Fibroblast of lung (primary cell): ENCODE data around the gene NFYC. TPM values are rescaled to one million over a fixed set of nuclear protein-coding genes. Genes with fewer than 3 reads are reported as not detected.

ENCODE experiments used
- DNase-seq, 2 donors: peaks; one replicate each; pipeline versions ENCODE4 v3.0.0 to v3.0.0-alpha.2; 2010; ENCODE audit warnings: low read depth in 2 of 2
- H2AFZ ChIP-seq: 2 replicates; pipeline ENCODE4 v1.5.1; 2012; ENCODE audit warnings: low read length, control low read depth, inconsistent platforms
- H3K27ac ChIP-seq: 2 replicates; pipeline ENCODE4 v1.5.1; 2011; ENCODE audit warnings: low read length, control low read depth; ENCODE audit not compliant: insufficient read depth
- H3K27me3 ChIP-seq: 2 replicates; pipeline ENCODE4 v1.5.1; 2011; ENCODE audit warnings: mild to moderate bottlenecking, low read length; ENCODE audit not compliant: control insufficient read depth, insufficient read depth
- H3K36me3 ChIP-seq: 2 replicates; pipeline ENCODE4 v1.5.1; 2011; ENCODE audit warnings: low read length; ENCODE audit not compliant: control insufficient read depth, insufficient read depth
- H3K4me1 ChIP-seq: 2 replicates; pipeline ENCODE4 v1.5.1; 2011; ENCODE audit warnings: low read length; ENCODE audit not compliant: control insufficient read depth, insufficient read depth; ENCODE audit errors: extremely low read depth
- H3K4me2 ChIP-seq: 2 replicates; pipeline ENCODE4 v1.5.1; 2011; ENCODE audit warnings: low read length, control low read depth; ENCODE audit not compliant: insufficient read depth; ENCODE audit errors: extremely low read depth
- H3K4me3 ChIP-seq, 4 experiments: fragments of 200-600 bp in 1 of 4; sonication (generic) in 1 of 4; replicated peaks in 1 of 4; 2 replicates each; pipeline ENCODE4 v1.5.1; 2011 to 2016; ENCODE audit warnings: low read length in 4 of 4, low read depth in 3 of 4, mild to moderate bottlenecking in 3 of 4, control low read depth in 2 of 4, inconsistent platforms in 1 of 4, mixed read lengths in 1 of 4; ENCODE audit not compliant: insufficient read depth in 1 of 4; ENCODE audit errors: control extremely low read depth in 1 of 4
- H3K79me2 ChIP-seq: 2 replicates; pipeline ENCODE4 v1.5.1; 2012; ENCODE audit warnings: mild to moderate bottlenecking, low read length, inconsistent platforms; ENCODE audit not compliant: control insufficient read depth, insufficient read depth
- H3K9ac ChIP-seq: 2 replicates; pipeline ENCODE4 v1.5.1; 2011; ENCODE audit warnings: mild to moderate bottlenecking, low read length, control low read depth; ENCODE audit not compliant: insufficient read depth
- H3K9me3 ChIP-seq: 2 replicates; pipeline ENCODE4 v1.5.1; 2012; ENCODE audit warnings: low read depth, low read length; ENCODE audit not compliant: control insufficient read depth, insufficient read depth
- H4K20me1 ChIP-seq: 2 replicates; pipeline ENCODE4 v1.5.1; 2011; ENCODE audit warnings: low read length; ENCODE audit not compliant: control insufficient read depth, insufficient read depth; ENCODE audit errors: extremely low read depth
- EZH2 ChIP-seq: IDR thresholded peaks from 2 replicates; pipeline ENCODE4 v1.5.1; 2012; ENCODE audit warnings: low read length, control low read depth, mild to moderate bottlenecking; ENCODE audit errors: missing control alignments
- polyA plus RNA-seq, 2 donors: library from polyadenylated mRNA; depleted of rRNA in 1 of 2; stranded (reverse) in 1 of 2; unstranded in 1 of 2; fragments of >200 nt; gene quantifications; 2 replicates each; pipeline ENCODE4 v1.2.1, GENCODE V29; 2011 to 2012; ENCODE audit warnings: missing spikeins in 1 of 2
- total RNA-seq: library from RNA; depleted of rRNA; stranded (reverse); fragments of >200 nt; gene quantifications from 2 replicates; pipeline ENCODE4 v1.2.1, GENCODE V29; 2014
- TF ChIP-seq, protein P1 (sequence below), 2 donors: IDR thresholded peaks in 1 of 2; conservative IDR thresholded peaks in 1 of 2; 1 replicate in 1 of 2; 2 replicates in 1 of 2; pipeline ENCODE4 v1.5.1; 2011 to 2012; ENCODE audit warnings: low read length in 2 of 2, control low read depth in 1 of 2, inconsistent platforms in 1 of 2, low read depth in 1 of 2, mild to moderate bottlenecking in 1 of 2

Gene NFYC
- total and polyA plus RNA-seq, 2 donors (not counting 1 experiment from before 2014, with no cell fraction given) = 23.8 to 31.0 TPM

DNA sequence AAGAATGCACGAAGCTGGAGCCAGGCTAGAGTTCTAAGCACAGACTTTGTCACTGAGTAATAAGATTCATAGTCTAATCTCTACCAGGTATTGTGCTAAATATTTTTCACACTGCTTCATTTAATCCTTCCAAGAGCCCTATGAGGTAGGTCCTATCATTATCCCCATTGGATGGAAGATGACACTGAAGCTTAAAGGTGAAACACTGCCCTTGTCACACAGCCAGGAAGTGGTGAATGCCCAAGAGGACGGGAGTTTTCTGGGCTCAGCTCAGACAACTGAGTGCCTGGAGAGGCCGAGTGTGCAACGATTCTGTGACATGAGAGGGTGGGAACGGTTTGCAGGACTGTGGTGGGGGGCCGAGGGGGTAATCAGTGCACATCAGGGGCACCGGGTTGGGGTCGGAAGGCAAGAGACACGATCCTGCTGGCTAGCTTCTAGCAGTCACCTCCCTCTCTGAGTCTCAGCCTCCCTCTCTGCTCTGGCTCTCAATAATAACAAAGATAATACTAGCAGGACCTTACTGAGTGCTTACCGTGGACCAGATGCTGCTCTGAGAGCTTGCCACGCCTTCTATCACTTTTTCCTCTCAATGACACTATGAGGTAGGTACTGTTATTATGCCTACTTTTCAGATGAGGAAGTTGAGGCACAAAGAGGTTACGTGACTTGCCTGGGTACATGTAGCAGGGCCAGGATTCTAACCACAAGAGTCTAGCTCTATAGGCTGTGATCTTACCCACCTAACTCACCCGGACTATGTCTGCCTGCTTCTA lies 104.5 kb downstream of the NFYC start:
- no peak overlapping the region for H3K9ac ChIP-seq
- no peak overlapping the region for H2AFZ ChIP-seq
- H3K4me1 ChIP-seq = no peaks in the 10 kb centered on the region
- DNase-seq = no peak
- TF ChIP-seq, protein P1, sequence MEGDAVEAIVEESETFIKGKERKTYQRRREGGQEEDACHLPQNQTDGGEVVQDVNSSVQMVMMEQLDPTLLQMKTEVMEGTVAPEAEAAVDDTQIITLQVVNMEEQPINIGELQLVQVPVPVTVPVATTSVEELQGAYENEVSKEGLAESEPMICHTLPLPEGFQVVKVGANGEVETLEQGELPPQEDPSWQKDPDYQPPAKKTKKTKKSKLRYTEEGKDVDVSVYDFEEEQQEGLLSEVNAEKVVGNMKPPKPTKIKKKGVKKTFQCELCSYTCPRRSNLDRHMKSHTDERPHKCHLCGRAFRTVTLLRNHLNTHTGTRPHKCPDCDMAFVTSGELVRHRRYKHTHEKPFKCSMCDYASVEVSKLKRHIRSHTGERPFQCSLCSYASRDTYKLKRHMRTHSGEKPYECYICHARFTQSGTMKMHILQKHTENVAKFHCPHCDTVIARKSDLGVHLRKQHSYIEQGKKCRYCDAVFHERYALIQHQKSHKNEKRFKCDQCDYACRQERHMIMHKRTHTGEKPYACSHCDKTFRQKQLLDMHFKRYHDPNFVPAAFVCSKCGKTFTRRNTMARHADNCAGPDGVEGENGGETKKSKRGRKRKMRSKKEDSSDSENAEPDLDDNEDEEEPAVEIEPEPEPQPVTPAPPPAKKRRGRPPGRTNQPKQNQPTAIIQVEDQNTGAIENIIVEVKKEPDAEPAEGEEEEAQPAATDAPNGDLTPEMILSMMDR (conservative IDR thresholded peaks at IDR 0.05 in 1 of 2, IDR thresholded peaks at IDR 0.05 in 1 of 2; ENCODE audit: low read depth in 1 of 2, low read length in 2 of 2) = no peak
- TF ChIP-seq EZH2 = no peak
- peaks cover 21% of the 10 kb centered on the region for H3K27me3 ChIP-seq
- no peaks in the 10 kb centered on the region for H3K79me2 ChIP-seq
- H3K36me3 ChIP-seq = no peaks in the 10 kb centered on the region
- H3K4me2 ChIP-seq = no peak overlapping the region
- H3K4me3 ChIP-seq = no peak overlapping the region
- H3K9me3 ChIP-seq = no peaks in the 10 kb centered on the region
- no peaks in the 10 kb centered on the region for H4K20me1 ChIP-seq
- no peak overlapping the region for H3K27ac ChIP-seq

- no peak overlapping the region for H2AFZ ChIP-seq
- DNase-seq = peak in 1 of 2 donors; percentile 22
- H3K4me1 ChIP-seq = peaks cover 3% of the 10 kb centered on the region
- H3K9ac ChIP-seq = no peak overlapping the region
- no peak overlapping the region for H3K4me2 ChIP-seq
- H3K36me3 ChIP-seq = no peaks in the 10 kb centered on the region
- no peaks in the 10 kb centered on the region for H4K20me1 ChIP-seq
- no peak overlapping the region for H3K4me3 ChIP-seq
- H3K79me2 ChIP-seq = no peaks in the 10 kb centered on the region
- H3K27ac ChIP-seq = no peak overlapping the region
- H3K27me3 ChIP-seq = peaks cover 16% of the 10 kb centered on the region
- TF ChIP-seq, protein P1 (conservative IDR thresholded peaks at IDR 0.05 in 1 of 2, IDR thresholded peaks at IDR 0.05 in 1 of 2; ENCODE audit: low read depth in 1 of 2, low read length in 2 of 2) = no peak
- TF ChIP-seq EZH2 = no peak
- H3K9me3 ChIP-seq = no peaks in the 10 kb centered on the region
Observed at GRCh38 chr1:40796939-40797667, 105.6 kb downstream of the NFYC start.

- Histone ChIP-seq H3K27me3 (peaks cover 16% of the 10 kb centered on the region), H3K9me3 (no peaks in the 10 kb centered on the region), H4K20me1 (no peaks in the 10 kb centered on the region), H3K27ac (no peak overlapping the region), H3K79me2 (no peaks in the 10 kb centered on the region), H2AFZ (no peak overlapping the region), H3K36me3 (no peaks in the 10 kb centered on the region), H3K4me3 (no peak overlapping the region), H3K4me1 (peaks cover 4% of the 10 kb centered on the region), H3K9ac (no peak overlapping the region), H3K4me2 (no peak overlapping the region)
- no peak for DNase-seq
- TF ChIP-seq, protein P1 (conservative IDR thresholded peaks at IDR 0.05 in 1 of 2, IDR thresholded peaks at IDR 0.05 in 1 of 2; ENCODE audit: low read depth in 1 of 2, low read length in 2 of 2) = no peak
- TF ChIP-seq EZH2 = no peak
Observed at GRCh38 chr1:40797668-40798010, 106.1 kb downstream of the NFYC start.
